Glutamatergic neuron (in vitro differentiated cells): ENCODE results near the gene PIGO. TPM values are rescaled to one million over a fixed set of nuclear protein-coding genes. Genes with fewer than 3 reads are reported as not detected.

Source experiments
- DNase-seq: peaks from one replicate; pipeline ENCODE4 v3.0.0; 2022
- H3K27ac Mint-ChIP-seq: one replicate; pipeline ENCODE4 v1.8.0; 2020; ENCODE audit warnings: mild to moderate bottlenecking, mixed read lengths, inconsistent platforms; ENCODE audit not compliant: unreplicated experiment
- H3K27me3 Mint-ChIP-seq: one replicate; pipeline ENCODE4 v1.8.0; 2020; ENCODE audit warnings: mild to moderate bottlenecking, moderate library complexity, mixed read lengths, inconsistent platforms; ENCODE audit not compliant: unreplicated experiment
- H3K36me3 Mint-ChIP-seq: one replicate; pipeline ENCODE4 v1.8.0; 2020; ENCODE audit warnings: mild to moderate bottlenecking, mixed read lengths, inconsistent platforms; ENCODE audit not compliant: unreplicated experiment
- H3K4me1 Mint-ChIP-seq: one replicate; pipeline ENCODE4 v1.8.0; 2020; ENCODE audit warnings: mild to moderate bottlenecking, low read depth, mixed read lengths, inconsistent platforms; ENCODE audit not compliant: unreplicated experiment
- H3K4me3 Mint-ChIP-seq: one replicate; pipeline ENCODE4 v1.8.0; 2020; ENCODE audit warnings: mild to moderate bottlenecking, mixed read lengths, inconsistent platforms; ENCODE audit not compliant: unreplicated experiment
- H3K9me3 Mint-ChIP-seq: one replicate; pipeline ENCODE4 v1.8.0; 2020; ENCODE audit warnings: mild to moderate bottlenecking, moderate library complexity, mixed read lengths, inconsistent platforms; ENCODE audit not compliant: unreplicated experiment
- CTCF ChIP-seq: fragments of 200-600 bp; sonication (generic); IDR thresholded peaks from one replicate; pipeline ENCODE4 v1.5.0; 2021; ENCODE audit not compliant: partially characterized antibody, unreplicated experiment
- total RNA-seq: library from RNA; stranded (reverse); fragmentation: NEBNext Ultra II Directional; extraction: Animal tissue kit (Norgen Biotek cat#: 25700); gene quantifications from one replicate; pipeline ENCODE4 v1.2.1, GENCODE V29; 2021; ENCODE audit not compliant: unreplicated experiment

The PIGO gene
- total RNA-seq, 1 donor from 2014 or later: 19.0 TPM

- H3K36me3 Mint-ChIP-seq: no peaks in the 10 kb centered on the region
- H3K9me3 Mint-ChIP-seq: peaks cover 14% of the 10 kb centered on the region
- peaks cover 28% of the 10 kb centered on the region for H3K4me1 Mint-ChIP-seq
- TF ChIP-seq CTCF: no peak
- peaks cover 8% of the 10 kb centered on the region for H3K27me3 Mint-ChIP-seq
- no peak for DNase-seq
- no peak overlapping the region for H3K27ac Mint-ChIP-seq
- H3K4me3 Mint-ChIP-seq: no peak overlapping the region
These were observed 9.9 kb upstream of the PIGO start for GRCh38 chr9:35106343-35106730.

GRCh38 chr9:35105571-35106342 is 9.4 kb upstream of the PIGO start:
- no peaks in the 10 kb centered on the region for H3K36me3 Mint-ChIP-seq
- TF ChIP-seq CTCF: no peak
- peaks cover 14% of the 10 kb centered on the region for H3K9me3 Mint-ChIP-seq
- H3K27ac Mint-ChIP-seq: no peak overlapping the region
- peaks cover 8% of the 10 kb centered on the region for H3K27me3 Mint-ChIP-seq
- H3K4me3 Mint-ChIP-seq: no peak overlapping the region
- no peak for DNase-seq
- peaks cover 28% of the 10 kb centered on the region for H3K4me1 Mint-ChIP-seq

GRCh38 chr9:35105126-35105525 is 8.7 kb upstream of the PIGO start:
- Mint-ChIP-seq H3K4me3 (peak overlapping the region; percentile 7), H3K9me3 (peaks cover 13% of the 10 kb centered on the region), H3K27me3 (peaks cover 8% of the 10 kb centered on the region), H3K4me1 (peaks cover 25% of the 10 kb centered on the region), H3K27ac (peak overlapping the region; percentile 22), H3K36me3 (no peaks in the 10 kb centered on the region)
- no peak for DNase-seq
- TF ChIP-seq CTCF: no peak

- DNase-seq: no peak
- Mint-ChIP-seq H3K27me3 (peaks cover 8% of the 10 kb centered on the region), H3K4me3 (no peak overlapping the region), H3K9me3 (peaks cover 12% of the 10 kb centered on the region), H3K36me3 (no peaks in the 10 kb centered on the region), H3K27ac (no peak overlapping the region), H3K4me1 (peaks cover 23% of the 10 kb centered on the region)
- TF ChIP-seq CTCF: no peak
These were observed 8.2 kb upstream of the PIGO start for GRCh38 chr9:35104586-35104985.

- Mint-ChIP-seq H3K27ac (peak overlapping the region; percentile 86), H3K9me3 (peaks cover 12% of the 10 kb centered on the region), H3K36me3 (no peaks in the 10 kb centered on the region), H3K4me3 (peak overlapping the region; percentile 96), H3K4me1 (peaks cover 22% of the 10 kb centered on the region), H3K27me3 (peaks cover 8% of the 10 kb centered on the region)
- DNase-seq: no peak
- no peak for TF ChIP-seq CTCF
These were observed 7.3 kb upstream of the PIGO start for GRCh38 chr9:35103660-35104191.
